ENCODE results near the gene TRPV3. TPM values are rescaled to one million over a fixed set of nuclear protein-coding genes. Genes with fewer than 3 reads are reported as not detected.

TRPV3 gene
- total RNA-seq, 1 donor from 2014 or later: 1.6 TPM

GRCh38 chr17:3536716-3537115 lies 20.9 kb downstream of the TRPV3 start:
- Mint-ChIP-seq H3K27ac (peak overlapping the region; percentile 56), H3K4me1 (ENCODE audit: low read depth) (peaks cover 6% of the 10 kb centered on the region), H3K9me3 (ENCODE audit: low read depth) (no peaks in the 10 kb centered on the region), H3K27me3 (peaks cover 9% of the 10 kb centered on the region), H3K4me3 (ENCODE audit: low read depth) (no peak overlapping the region), H3K36me3 (ENCODE audit: insufficient read depth) (no peaks in the 10 kb centered on the region)
- no peak for DNase-seq (ENCODE audit: low spot score, unreplicated experiment)
- no peak for TF ChIP-seq CTCF (IDR thresholded peaks at IDR 0.05; ENCODE audit: unreplicated experiment)

GRCh38 chr17:3535253-3535995 lies 22.2 kb downstream of the TRPV3 start:
- H3K27me3 Mint-ChIP-seq: peaks cover 6% of the 10 kb centered on the region
- peak; percentile 75 for TF ChIP-seq CTCF (IDR thresholded peaks at IDR 0.05; ENCODE audit: unreplicated experiment)
- peaks cover 7% of the 10 kb centered on the region for H3K4me1 Mint-ChIP-seq (ENCODE audit: low read depth)
- peak overlapping the region; percentile 87 for H3K27ac Mint-ChIP-seq
- no peaks in the 10 kb centered on the region for H3K36me3 Mint-ChIP-seq (ENCODE audit: insufficient read depth)
- no peaks in the 10 kb centered on the region for H3K9me3 Mint-ChIP-seq (ENCODE audit: low read depth)
- peak; percentile 49 for DNase-seq (ENCODE audit: low spot score, unreplicated experiment)
- peak overlapping the region; percentile 70 for H3K4me3 Mint-ChIP-seq (ENCODE audit: low read depth)

GRCh38 chr17:3534881-3535252 lies 22.7 kb downstream of the TRPV3 start:
- Mint-ChIP-seq H3K36me3 (ENCODE audit: insufficient read depth) (no peaks in the 10 kb centered on the region), H3K4me1 (ENCODE audit: low read depth) (peaks cover 12% of the 10 kb centered on the region), H3K27ac (no peak overlapping the region), H3K27me3 (peaks cover 6% of the 10 kb centered on the region), H3K4me3 (ENCODE audit: low read depth) (no peak overlapping the region), H3K9me3 (ENCODE audit: low read depth) (no peaks in the 10 kb centered on the region)
- no peak for TF ChIP-seq CTCF (IDR thresholded peaks at IDR 0.05; ENCODE audit: unreplicated experiment)
- DNase-seq (ENCODE audit: low spot score, unreplicated experiment): no peak

- no peak for TF ChIP-seq CTCF (IDR thresholded peaks at IDR 0.05; ENCODE audit: unreplicated experiment)
- DNase-seq (ENCODE audit: low spot score, unreplicated experiment): no peak
- Mint-ChIP-seq H3K4me1 (ENCODE audit: low read depth) (peaks cover 12% of the 10 kb centered on the region), H3K27me3 (peaks cover 6% of the 10 kb centered on the region), H3K27ac (no peak overlapping the region), H3K36me3 (ENCODE audit: insufficient read depth) (no peaks in the 10 kb centered on the region), H3K9me3 (ENCODE audit: low read depth) (no peaks in the 10 kb centered on the region), H3K4me3 (ENCODE audit: low read depth) (no peak overlapping the region)
Observed at GRCh38 chr17:3533752-3534151, 23.9 kb downstream of the TRPV3 start.

- Mint-ChIP-seq H3K4me1 (ENCODE audit: low read depth) (peaks cover 12% of the 10 kb centered on the region), H3K4me3 (ENCODE audit: low read depth) (no peak overlapping the region), H3K27me3 (peaks cover 6% of the 10 kb centered on the region), H3K9me3 (ENCODE audit: low read depth) (no peaks in the 10 kb centered on the region), H3K36me3 (ENCODE audit: insufficient read depth) (no peaks in the 10 kb centered on the region), H3K27ac (peak overlapping the region; percentile 49)
- DNase-seq (ENCODE audit: low spot score, unreplicated experiment): no peak
- no peak for TF ChIP-seq CTCF (IDR thresholded peaks at IDR 0.05; ENCODE audit: unreplicated experiment)
Observed at GRCh38 chr17:3532859-3533142, 24.8 kb downstream of the TRPV3 start.

Data from progenitor cell of endocrine pancreas (in vitro differentiated cells).